Keratinocyte (primary cell): ENCODE results near the gene OBSL1. TPM values are rescaled to one million over a fixed set of nuclear protein-coding genes. Genes with fewer than 3 reads are reported as not detected.

Experiments
- DNase-seq: peaks from one replicate; pipeline ENCODE4 v3.0.0-alpha.2; 2011; ENCODE audit warnings: low read depth, missing footprints, low spot score
- FAIRE-seq: peaks from 2 replicates; lab custom pipeline; 2011; peaks lifted over from hg19 to GRCh38; lab: Jason Lieb, UNC
- H2AFZ ChIP-seq: 2 replicates; pipeline ENCODE4 v1.6.0; 2012; ENCODE audit warnings: low read length, control low read depth, inconsistent platforms; ENCODE audit not compliant: control insufficient read depth
- H3K27ac ChIP-seq: 2 replicates; pipeline ENCODE4 v1.5.1; 2011; ENCODE audit warnings: low read length; ENCODE audit not compliant: control insufficient read depth, insufficient read depth
- H3K27me3 ChIP-seq: 3 replicates; pipeline ENCODE4 v1.6.0; 2011; ENCODE audit warnings: low read length; ENCODE audit not compliant: control insufficient read depth, insufficient read depth; ENCODE audit errors: extremely low read depth
- H3K36me3 ChIP-seq, 2 experiments: 2 replicates in 1 of 2; 3 replicates in 1 of 2; pipeline ENCODE4 v1.5.1; 2011; ENCODE audit warnings: low read length in 2 of 2, mild to moderate bottlenecking in 1 of 2; ENCODE audit not compliant: control insufficient read depth in 2 of 2, insufficient read depth in 2 of 2; ENCODE audit errors: extremely low read depth in 1 of 2
- H3K4me1 ChIP-seq: 3 replicates; pipeline ENCODE4 v1.5.1; 2011; ENCODE audit warnings: low read length; ENCODE audit not compliant: control insufficient read depth, insufficient read depth; ENCODE audit errors: extremely low read depth
- H3K4me2 ChIP-seq: 3 replicates; pipeline ENCODE4 v1.6.0; 2011; ENCODE audit warnings: low read depth, low read length; ENCODE audit not compliant: control insufficient read depth, insufficient read depth; ENCODE audit errors: extremely low read depth
- H3K4me3 ChIP-seq, 3 experiments: fragments of 200-600 bp in 1 of 3; sonication (generic) in 1 of 3; 2 replicates in 2 of 3; 3 replicates in 1 of 3; pipeline ENCODE4 v1.5.1; 2011 to 2016; ENCODE audit warnings: low read length in 3 of 3, mild to moderate bottlenecking in 3 of 3, control low read depth in 2 of 3, inconsistent platforms in 1 of 3, low read depth in 1 of 3, mixed read lengths in 1 of 3, mixed run types in 1 of 3, moderate library complexity in 1 of 3; ENCODE audit not compliant: control insufficient read depth in 2 of 3, insufficient read depth in 2 of 3; ENCODE audit errors: extremely low read depth in 1 of 3
- H3K79me2 ChIP-seq: 2 replicates; pipeline ENCODE4 v1.6.0; 2012; ENCODE audit warnings: low read length; ENCODE audit not compliant: control insufficient read depth, insufficient read depth
- H3K9ac ChIP-seq: 3 replicates; pipeline ENCODE4 v1.6.0; 2011; ENCODE audit warnings: low read length; ENCODE audit not compliant: control insufficient read depth, insufficient read depth; ENCODE audit errors: extremely low read depth
- H3K9me1 ChIP-seq: 3 replicates; pipeline ENCODE4 v1.6.0; 2011; ENCODE audit warnings: low read length; ENCODE audit not compliant: control insufficient read depth, insufficient read depth; ENCODE audit errors: extremely low read depth
- H3K9me3 ChIP-seq: 2 replicates; pipeline ENCODE4 v1.5.1; 2012; ENCODE audit warnings: low read depth, low read length; ENCODE audit not compliant: control insufficient read depth
- H4K20me1 ChIP-seq: 3 replicates; pipeline ENCODE4 v1.6.0; 2011; ENCODE audit warnings: low read length; ENCODE audit not compliant: control insufficient read depth, insufficient read depth; ENCODE audit errors: extremely low read depth
- EZH2 ChIP-seq: IDR thresholded peaks from one replicate; pipeline ENCODE4 v1.6.1; 2012; ENCODE audit warnings: inconsistent platforms, mild to moderate bottlenecking, low read length, moderate library complexity
- dilution Hi-C: fragments of 300-500 bp; cut with MboI; formaldehyde crosslinking; loops from one replicate; pipeline ENCODE4 v1.7.0; 2020; ENCODE audit warnings: low sequenced_read_pairs; ENCODE audit not compliant: extremely low pct_ligation_motif_present
- polyA plus RNA-seq, 5 experiments: library from polyadenylated mRNA; depleted of rRNA in 3 of 5; stranded (reverse) in 3 of 5; stranded (forward) in 1 of 5; unstranded in 1 of 5; fragments of >200 nt; gene quantifications; 1 replicate in 1 of 5; 2 replicates in 3 of 5; 3 replicates in 1 of 5; pipeline versions ENCODE4 v1.2.1 to v1.2.3, GENCODE V29; 2011 to 2012; ENCODE audit warnings: missing spikeins in 2 of 5, low read depth in 1 of 5, low replicate concordance in 1 of 5
- TF ChIP-seq, protein P1 (sequence below), 3 experiments: IDR thresholded peaks in 1 of 3; conservative IDR thresholded peaks in 1 of 3; optimal IDR thresholded peaks in 1 of 3; 2 replicates in 2 of 3; 3 replicates in 1 of 3; pipeline versions ENCODE3 to v1.5.1; 2011; ENCODE audit warnings: low read length in 3 of 3, mild to moderate bottlenecking in 3 of 3, moderate library complexity in 2 of 3, control low read depth in 1 of 3, inconsistent platforms in 1 of 3; ENCODE audit not compliant: insufficient read depth in 2 of 3; ENCODE audit errors: extremely low read depth in 1 of 3

OBSL1 gene
- polyA plus RNA-seq, 1 donor (not counting 4 experiments of a cell fraction or from before 2014, with no cell fraction given): 9.3 TPM

DNA sequence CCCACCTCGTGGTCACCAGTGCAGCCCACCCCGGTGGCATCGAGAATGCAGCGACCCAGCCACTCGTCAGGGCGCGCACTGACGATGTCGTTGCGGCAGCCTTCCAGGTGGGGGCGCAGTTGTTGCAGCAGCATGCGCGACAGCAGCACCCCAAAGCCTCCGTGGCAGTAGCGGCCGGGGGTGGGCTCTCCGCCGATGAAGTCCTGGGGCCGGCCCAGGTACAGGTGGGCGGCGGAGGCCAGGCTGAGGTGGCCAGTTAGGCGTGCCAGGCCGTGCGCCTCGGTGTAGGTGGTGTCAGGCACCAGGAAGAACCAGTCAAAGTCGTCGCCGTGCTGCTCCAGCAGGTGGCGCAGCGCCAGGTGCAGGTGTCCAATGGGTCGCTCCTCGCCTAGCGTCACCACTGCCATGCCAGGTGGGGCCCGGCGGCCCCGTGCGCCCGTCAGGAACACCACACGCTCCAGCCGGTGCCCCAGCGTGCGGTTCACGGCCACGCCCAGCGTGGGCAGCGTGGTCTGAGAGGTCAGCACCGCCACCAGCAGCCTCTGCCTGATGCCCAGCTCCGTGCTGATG lies 29.6 kb downstream of the OBSL1 start:
- dilution Hi-C loops: no loop called here
- Histone ChIP-seq H3K36me3 (peaks cover 20 to 23% of the 10 kb centered on the region in 2 experiments), H3K9me3 (no peaks in the 10 kb centered on the region), H3K4me2 (peak overlapping the region; percentile 84), H3K9me1 (no peaks in the 10 kb centered on the region), H2AFZ (no peak overlapping the region), H3K4me3 (peak overlapping the region; percentile 85 to 97 (median 92)), H3K27ac (peak overlapping the region; percentile 65), H3K4me1 (peaks cover 20% of the 10 kb centered on the region), H3K27me3 (no peaks in the 10 kb centered on the region), H4K20me1 (peaks cover 10% of the 10 kb centered on the region), H3K79me2 (peaks cover 33% of the 10 kb centered on the region), H3K9ac (peak overlapping the region; percentile 90)
- DNase-seq (no peak), FAIRE-seq (no peak)
- no peak for TF ChIP-seq EZH2
- TF ChIP-seq, protein P1, sequence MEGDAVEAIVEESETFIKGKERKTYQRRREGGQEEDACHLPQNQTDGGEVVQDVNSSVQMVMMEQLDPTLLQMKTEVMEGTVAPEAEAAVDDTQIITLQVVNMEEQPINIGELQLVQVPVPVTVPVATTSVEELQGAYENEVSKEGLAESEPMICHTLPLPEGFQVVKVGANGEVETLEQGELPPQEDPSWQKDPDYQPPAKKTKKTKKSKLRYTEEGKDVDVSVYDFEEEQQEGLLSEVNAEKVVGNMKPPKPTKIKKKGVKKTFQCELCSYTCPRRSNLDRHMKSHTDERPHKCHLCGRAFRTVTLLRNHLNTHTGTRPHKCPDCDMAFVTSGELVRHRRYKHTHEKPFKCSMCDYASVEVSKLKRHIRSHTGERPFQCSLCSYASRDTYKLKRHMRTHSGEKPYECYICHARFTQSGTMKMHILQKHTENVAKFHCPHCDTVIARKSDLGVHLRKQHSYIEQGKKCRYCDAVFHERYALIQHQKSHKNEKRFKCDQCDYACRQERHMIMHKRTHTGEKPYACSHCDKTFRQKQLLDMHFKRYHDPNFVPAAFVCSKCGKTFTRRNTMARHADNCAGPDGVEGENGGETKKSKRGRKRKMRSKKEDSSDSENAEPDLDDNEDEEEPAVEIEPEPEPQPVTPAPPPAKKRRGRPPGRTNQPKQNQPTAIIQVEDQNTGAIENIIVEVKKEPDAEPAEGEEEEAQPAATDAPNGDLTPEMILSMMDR (optimal IDR thresholded peaks at IDR 0.05 in 1 of 3, IDR thresholded peaks at IDR 0.05 in 1 of 3, conservative IDR thresholded peaks at IDR 0.05 in 1 of 3; ENCODE audit: extremely low read depth in 1 of 3, insufficient read depth in 2 of 3, low read length in 3 of 3): peak; percentile 84 to 99 (median 89)

DNA sequence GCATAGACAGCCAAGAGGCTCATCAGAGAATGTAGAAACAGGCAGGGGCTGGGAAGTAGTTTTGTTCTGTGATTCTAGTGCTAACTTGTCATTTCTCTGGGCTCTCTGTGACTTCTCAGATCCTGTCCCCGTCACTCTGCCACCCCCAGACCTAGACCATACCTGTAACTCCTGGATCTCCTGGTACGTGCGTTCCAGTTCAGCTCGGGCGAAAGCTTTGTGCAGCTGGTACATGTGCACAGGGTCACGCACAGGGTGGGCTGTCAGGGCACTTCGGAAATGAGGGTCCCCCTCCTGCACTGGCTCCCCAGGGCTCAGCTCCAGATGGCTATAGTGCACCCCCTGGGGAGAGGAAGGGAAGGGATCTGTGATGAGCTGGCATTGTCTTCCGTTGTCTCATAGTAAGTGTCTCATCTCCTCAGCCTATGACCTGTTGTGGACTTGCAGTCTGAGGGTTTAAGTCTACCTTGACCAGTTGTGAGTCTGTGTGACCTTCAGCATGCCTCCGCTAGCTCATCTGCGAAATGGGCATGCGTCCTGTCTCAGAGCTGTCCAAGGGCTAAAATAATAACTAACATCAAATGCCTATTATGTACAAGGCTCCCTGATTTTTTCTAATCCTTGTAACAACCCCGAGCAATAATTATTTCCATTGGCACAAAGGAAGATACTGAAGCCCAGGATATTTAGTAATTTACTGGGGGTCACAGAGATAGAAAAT lies 30.4 kb downstream of the OBSL1 start:
- TF ChIP-seq, protein P1 (optimal IDR thresholded peaks at IDR 0.05 in 1 of 3, IDR thresholded peaks at IDR 0.05 in 1 of 3, conservative IDR thresholded peaks at IDR 0.05 in 1 of 3; ENCODE audit: extremely low read depth in 1 of 3, insufficient read depth in 2 of 3, low read length in 3 of 3): no peak
- TF ChIP-seq EZH2: no peak
- Histone ChIP-seq H3K9ac (no peak overlapping the region), H3K27ac (no peak overlapping the region), H3K9me3 (no peaks in the 10 kb centered on the region), H3K9me1 (no peaks in the 10 kb centered on the region), H3K4me1 (peaks cover 20% of the 10 kb centered on the region), H3K79me2 (peaks cover 33% of the 10 kb centered on the region), H3K4me3 (peak overlapping the region in 1 of 3 experiments; percentile 92), H3K4me2 (peak overlapping the region; percentile 84), H4K20me1 (peaks cover 10% of the 10 kb centered on the region), H3K27me3 (no peaks in the 10 kb centered on the region), H2AFZ (no peak overlapping the region), H3K36me3 (peaks cover 20 to 23% of the 10 kb centered on the region in 2 experiments)
- dilution Hi-C loops: no loop called here
- DNase-seq: no peak
- no peak for FAIRE-seq
